NB4 (cell line): Measurements from ENCODE around the gene RELA.

Experiments used
- DNase-seq: peaks from one replicate; pipeline ENCODE4 v3.0.0; 2010; ENCODE audit warnings: low read depth
- H3K4me3 ChIP-seq: one replicate; pipeline ENCODE4 v1.5.1; 2011; ENCODE audit warnings: mild to moderate bottlenecking, low read depth, low read length, moderate library complexity
- MYC ChIP-seq: IDR thresholded peaks from 2 replicates; pipeline ENCODE4 v1.6.1; 2011; ENCODE audit warnings: low read depth, low read length
- POLR2A ChIP-seq: IDR thresholded peaks from 2 replicates; pipeline ENCODE4 v1.6.1; 2011; ENCODE audit warnings: mild to moderate bottlenecking; ENCODE audit not compliant: insufficient read length; ENCODE audit errors: extremely low read depth
- TF ChIP-seq, protein P1 (sequence below): IDR thresholded peaks from one replicate; pipeline ENCODE4 v1.5.1; 2012; ENCODE audit warnings: low read depth, low read length
- TF ChIP-seq, protein P2 (sequence below): IDR thresholded peaks from 2 replicates; pipeline ENCODE4 v1.6.1; 2011; ENCODE audit warnings: low read depth, low read length

Gene RELA

DNA sequence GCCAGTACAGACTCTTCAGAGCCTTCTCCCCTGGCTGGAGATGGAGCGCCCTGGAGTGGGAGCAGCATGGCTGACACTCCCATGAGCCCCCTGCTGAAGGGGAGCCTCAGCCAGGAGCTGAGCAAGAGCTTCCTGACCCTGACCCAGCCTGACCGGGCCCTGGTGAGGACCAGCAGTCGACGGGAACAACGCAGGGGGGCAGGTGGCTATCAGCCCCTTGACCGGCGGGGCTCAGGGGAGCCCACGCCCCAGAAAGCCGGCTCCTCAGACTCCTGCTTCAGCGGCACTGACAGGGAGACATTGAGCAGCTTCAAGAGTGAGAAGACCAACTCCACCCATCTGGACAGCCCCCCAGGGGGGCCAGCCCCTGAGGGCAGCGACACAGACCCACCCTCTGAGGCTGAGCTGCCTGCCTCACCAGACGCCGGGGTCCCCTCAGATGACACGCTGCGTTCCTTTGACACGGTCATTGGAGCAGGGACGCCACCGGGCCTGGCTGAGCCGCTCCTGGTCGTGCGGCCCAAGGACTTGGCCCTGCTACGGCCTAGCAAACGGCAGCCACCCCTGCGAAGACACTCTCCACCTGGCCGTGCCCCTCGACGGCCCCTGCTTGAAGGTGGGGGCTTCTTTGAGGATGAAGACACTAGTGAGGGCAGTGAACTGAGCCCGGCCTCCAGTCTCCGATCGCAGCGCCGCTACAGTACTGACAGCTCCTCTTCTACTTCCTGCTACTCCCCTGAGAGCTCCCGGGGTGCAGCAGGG is 44.5 kb downstream of the RELA start:
- DNase-seq: no peak
- TF ChIP-seq, protein P1, sequence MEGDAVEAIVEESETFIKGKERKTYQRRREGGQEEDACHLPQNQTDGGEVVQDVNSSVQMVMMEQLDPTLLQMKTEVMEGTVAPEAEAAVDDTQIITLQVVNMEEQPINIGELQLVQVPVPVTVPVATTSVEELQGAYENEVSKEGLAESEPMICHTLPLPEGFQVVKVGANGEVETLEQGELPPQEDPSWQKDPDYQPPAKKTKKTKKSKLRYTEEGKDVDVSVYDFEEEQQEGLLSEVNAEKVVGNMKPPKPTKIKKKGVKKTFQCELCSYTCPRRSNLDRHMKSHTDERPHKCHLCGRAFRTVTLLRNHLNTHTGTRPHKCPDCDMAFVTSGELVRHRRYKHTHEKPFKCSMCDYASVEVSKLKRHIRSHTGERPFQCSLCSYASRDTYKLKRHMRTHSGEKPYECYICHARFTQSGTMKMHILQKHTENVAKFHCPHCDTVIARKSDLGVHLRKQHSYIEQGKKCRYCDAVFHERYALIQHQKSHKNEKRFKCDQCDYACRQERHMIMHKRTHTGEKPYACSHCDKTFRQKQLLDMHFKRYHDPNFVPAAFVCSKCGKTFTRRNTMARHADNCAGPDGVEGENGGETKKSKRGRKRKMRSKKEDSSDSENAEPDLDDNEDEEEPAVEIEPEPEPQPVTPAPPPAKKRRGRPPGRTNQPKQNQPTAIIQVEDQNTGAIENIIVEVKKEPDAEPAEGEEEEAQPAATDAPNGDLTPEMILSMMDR: no peak
- TF ChIP-seq, protein P2, sequence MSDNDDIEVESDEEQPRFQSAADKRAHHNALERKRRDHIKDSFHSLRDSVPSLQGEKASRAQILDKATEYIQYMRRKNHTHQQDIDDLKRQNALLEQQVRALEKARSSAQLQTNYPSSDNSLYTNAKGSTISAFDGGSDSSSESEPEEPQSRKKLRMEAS: no peak
- TF ChIP-seq MYC: no peak
- no peak for TF ChIP-seq POLR2A
- H3K4me3 ChIP-seq: no peak overlapping the region

DNA sequence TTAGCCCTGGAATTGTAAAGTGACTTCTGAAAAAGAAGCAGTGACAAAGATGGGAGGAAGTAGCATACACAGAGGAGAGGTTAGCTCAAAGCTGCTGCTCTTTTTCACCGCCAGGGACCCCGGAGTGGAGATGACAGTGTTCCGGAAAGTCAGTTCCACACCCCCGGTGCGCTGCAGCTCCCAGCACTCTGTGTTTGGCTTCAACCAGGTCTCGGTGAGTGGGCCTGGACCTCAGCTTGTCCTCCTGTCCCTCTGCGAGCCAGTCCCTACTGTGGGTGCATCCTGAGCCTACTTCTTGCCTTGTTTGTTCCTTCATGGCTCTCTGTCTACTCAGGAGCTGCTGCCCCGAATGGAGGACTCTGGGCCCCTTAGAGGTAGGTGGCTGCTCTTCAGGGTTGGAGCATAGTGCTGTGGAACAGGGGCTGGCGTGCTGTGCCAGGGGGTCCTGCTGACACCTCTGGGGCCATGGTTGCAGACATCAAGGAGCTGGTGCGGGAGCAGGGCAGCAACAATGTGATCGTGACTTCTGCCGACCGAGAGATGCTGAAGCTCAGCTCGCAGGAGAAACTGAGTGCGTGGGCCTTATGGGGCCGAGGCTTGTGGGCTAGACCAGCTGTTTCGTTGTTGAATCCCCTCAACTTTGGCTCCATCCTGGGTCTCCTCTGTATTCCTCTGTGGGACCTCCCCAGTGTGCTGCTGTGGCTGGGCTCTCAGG is 45.4 kb downstream of the RELA start:
- no peak for DNase-seq
- H3K4me3 ChIP-seq: peak overlapping the region; percentile 89
- TF ChIP-seq, protein P1: no peak
- TF ChIP-seq, protein P2: no peak
- TF ChIP-seq MYC: no peak
- no peak for TF ChIP-seq POLR2A

DNA sequence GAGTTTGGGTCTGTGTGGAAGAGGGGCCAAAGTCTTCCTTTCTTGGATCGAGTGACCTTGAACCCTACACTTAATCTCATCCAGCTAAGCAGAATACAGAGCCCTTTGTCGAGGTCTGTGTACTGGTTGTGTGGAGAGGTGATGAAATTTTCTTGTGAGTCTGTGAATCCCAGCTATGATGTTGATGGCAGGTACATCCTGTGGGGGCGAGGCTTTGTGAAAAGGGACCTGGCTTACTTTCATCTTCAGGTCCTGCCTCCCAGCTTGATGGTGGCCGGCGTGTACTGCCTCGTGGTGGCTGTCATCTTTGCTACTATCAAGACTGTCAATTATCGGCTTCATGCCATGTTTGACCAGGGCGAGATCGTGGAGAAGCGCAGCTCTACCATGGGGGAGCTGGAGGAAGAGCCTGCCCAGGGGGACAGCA is 46.1 kb downstream of the RELA start:
- no peak for TF ChIP-seq POLR2A
- TF ChIP-seq MYC: no peak
- TF ChIP-seq, protein P1: no peak
- TF ChIP-seq, protein P2: no peak
- peak overlapping the region; percentile 89 for H3K4me3 ChIP-seq
- DNase-seq: no peak

DNA sequence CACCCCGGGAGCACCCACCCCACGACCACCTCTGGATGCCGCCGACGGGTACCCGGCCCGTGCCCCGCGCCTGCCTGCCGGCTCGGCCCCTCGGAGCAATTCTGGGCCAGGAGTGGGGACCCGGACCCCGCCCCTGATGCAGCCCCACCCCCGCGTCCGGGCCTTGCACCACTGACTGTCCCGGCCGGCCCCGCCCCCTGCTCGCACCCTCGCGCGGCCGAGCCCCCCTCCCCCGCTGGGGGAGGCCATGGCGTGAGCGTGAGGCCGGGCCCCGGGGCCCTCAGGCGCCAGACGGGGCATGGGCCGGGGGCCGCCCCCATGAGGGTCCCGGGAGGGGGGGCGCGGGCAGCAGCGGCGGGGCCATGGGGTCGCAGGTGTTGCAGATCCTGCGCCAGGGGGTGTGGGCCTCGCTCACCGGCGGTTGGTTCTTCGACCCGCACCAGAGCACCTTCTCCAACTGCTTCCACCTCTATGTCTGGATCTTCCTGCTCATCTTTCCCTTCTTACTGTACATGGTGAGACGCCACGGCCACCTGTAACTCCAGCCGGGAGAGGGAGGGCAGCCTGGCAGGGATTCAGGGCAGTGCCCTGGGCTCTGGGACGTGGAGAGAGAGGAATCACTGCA is 46.7 kb downstream of the RELA start:
- peak; percentile 78 for DNase-seq
- peak overlapping the region; percentile 89 for H3K4me3 ChIP-seq
- TF ChIP-seq POLR2A: no peak
- TF ChIP-seq, protein P2: no peak
- TF ChIP-seq, protein P1: no peak
- no peak for TF ChIP-seq MYC

DNA sequence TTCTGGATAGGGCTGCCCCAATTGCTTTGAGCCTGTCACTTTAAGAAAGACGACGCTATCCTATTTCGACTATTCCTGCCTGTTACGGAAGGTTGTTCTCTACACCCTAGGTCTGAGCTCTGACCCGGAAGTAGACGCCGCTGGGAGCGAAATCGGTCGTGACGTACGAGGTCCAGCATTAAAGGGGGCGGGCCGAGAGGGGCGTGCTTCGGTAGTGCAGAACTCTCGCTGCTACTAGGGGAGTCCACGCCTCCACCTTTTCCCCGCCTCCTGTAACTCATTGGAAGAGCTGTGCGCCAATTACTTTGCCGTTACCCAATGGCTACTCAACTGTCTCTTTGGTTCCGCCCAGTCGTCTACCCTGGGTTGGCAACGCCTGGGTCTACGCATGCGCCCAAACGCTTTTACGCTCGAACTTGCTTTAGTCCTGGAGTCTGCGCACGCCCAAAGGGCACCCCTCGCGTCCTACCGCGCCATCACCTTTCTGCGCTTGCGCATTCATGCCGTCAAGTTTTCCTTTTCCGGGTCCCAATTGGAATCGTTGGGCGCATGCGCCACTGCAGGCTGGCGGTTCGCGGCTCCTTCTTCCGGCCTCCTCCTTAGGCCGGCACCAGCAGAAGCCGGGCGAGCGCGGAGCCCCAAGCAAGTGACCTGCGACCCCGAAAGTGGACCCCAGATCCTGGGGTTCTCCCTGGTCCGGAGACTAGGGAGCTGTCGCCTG is 47.3 kb downstream of the RELA start, which contains the start of gene PCNX3:
TSS of gene PCNX3 (plus strand) at position 548 of the 721 bp plus-strand sequence. CDS start 536 bp downstream, outside the sequence.
- TF ChIP-seq, protein P1: no peak
- TF ChIP-seq, protein P2: peak; percentile 83
- TF ChIP-seq MYC (peak; percentile 82), POLR2A (peak; percentile 29)
- H3K4me3 ChIP-seq: peak within 1 kb of the TSS; percentile 89
- DNase-seq: peak; percentile 100
